HG03108 (cell line): Measurements from ENCODE around the gene CBY1.
"Not testable (repeated sequence)": the region's sequence is repeated elsewhere in the genome, so short reads cannot be mapped to it uniquely, and the experiment has no call there.

Source experiments
- ATAC-seq: cut with Tn5 transposase; IDR thresholded peaks from one replicate; pipeline ENCODE4 v1.9.1; 2021; ENCODE audit warnings: moderate library complexity; ENCODE audit not compliant: unreplicated experiment

CBY1 gene

GRCh38 chr22:38656256-38657044 lies at the start of gene CBY1, which contains the start of gene FAM227A:
Gene CBY1 (plus strand): TSS chr22:38656638. CDS start chr22:38668055, 11,417 bp downstream.
Gene FAM227A (minus strand): TSS chr22:38656392. CDS start chr22:38650168, 6,224 bp downstream.
- ATAC-seq: peak; percentile 58

- no peak for ATAC-seq
Observed at GRCh38 chr22:38607680-38608079, 48.8 kb upstream of the CBY1 start.

- no peak for ATAC-seq
Observed at GRCh38 chr22:38608992-38609750, 47.3 kb upstream of the CBY1 start.

GRCh38 chr22:38610234-38610633 lies 46.2 kb upstream of the CBY1 start:
- no peak for ATAC-seq

- no peak for ATAC-seq
Observed at GRCh38 chr22:38611559-38611958, 44.9 kb upstream of the CBY1 start.

GRCh38 chr22:38612217-38613006 lies 44.0 kb upstream of the CBY1 start:
- ATAC-seq: no peak

GRCh38 chr22:38613588-38613987 lies 42.9 kb upstream of the CBY1 start:
- ATAC-seq: no peak

- no peak for ATAC-seq
Observed at GRCh38 chr22:38614332-38615063, 41.9 kb upstream of the CBY1 start.

- not testable (repeated sequence) for ATAC-seq
Observed at GRCh38 chr22:38615064-38615405, 41.4 kb upstream of the CBY1 start.

- ATAC-seq: no peak
Observed at GRCh38 chr22:38618258-38618657, 38.2 kb upstream of the CBY1 start.

GRCh38 chr22:38618682-38619081 lies 37.8 kb upstream of the CBY1 start:
- no peak for ATAC-seq

- ATAC-seq: no peak
Observed at GRCh38 chr22:38623351-38623750, 33.1 kb upstream of the CBY1 start.

GRCh38 chr22:38628444-38628843 lies 28.0 kb upstream of the CBY1 start:
- no peak for ATAC-seq

- no peak for ATAC-seq
Observed at GRCh38 chr22:38629108-38629507, 27.3 kb upstream of the CBY1 start.

GRCh38 chr22:38631724-38632123 lies 24.7 kb upstream of the CBY1 start:
- ATAC-seq: no peak

GRCh38 chr22:38632528-38632927 lies 23.9 kb upstream of the CBY1 start:
- no peak for ATAC-seq

- no peak for ATAC-seq
Observed at GRCh38 chr22:38638216-38638615, 18.2 kb upstream of the CBY1 start.

GRCh38 chr22:38638728-38639127 lies 17.7 kb upstream of the CBY1 start:
- ATAC-seq: no peak

- ATAC-seq: no peak
Observed at GRCh38 chr22:38641476-38642040, 14.9 kb upstream of the CBY1 start.

- not testable (repeated sequence) for ATAC-seq
Observed at GRCh38 chr22:38644245-38644644, 12.2 kb upstream of the CBY1 start.
